Fibroblast of lung (primary cell): ENCODE data around the gene MYL3.

ENCODE experiments used
- CTCF ChIP-seq, 2 donors: IDR thresholded peaks in 1 of 2; conservative IDR thresholded peaks in 1 of 2; 1 replicate in 1 of 2; 2 replicates in 1 of 2; pipeline ENCODE4 v1.5.1; 2011 to 2012; ENCODE audit warnings: low read length in 2 of 2, control low read depth in 1 of 2, inconsistent platforms in 1 of 2, low read depth in 1 of 2, mild to moderate bottlenecking in 1 of 2
- EZH2 ChIP-seq: IDR thresholded peaks from 2 replicates; pipeline ENCODE4 v1.5.1; 2012; ENCODE audit warnings: low read length, control low read depth, mild to moderate bottlenecking; ENCODE audit errors: missing control alignments

- TF ChIP-seq CTCF (conservative IDR thresholded peaks at IDR 0.05 in 1 of 2, IDR thresholded peaks at IDR 0.05 in 1 of 2; ENCODE audit: low read depth in 1 of 2, low read length in 2 of 2) (no peak), EZH2 (no peak)
Measured at GRCh38 chr3:46844881-46845312, 18.3 kb downstream of the MYL3 start.
